Caki2 (cell line): ENCODE results near the gene HIF1A. TPM values are rescaled to one million over a fixed set of nuclear protein-coding genes. Genes with fewer than 3 reads are reported as not detected.
"Not testable (repeated sequence)": the region's sequence is repeated elsewhere in the genome, so short reads cannot be mapped to it uniquely, and the experiment has no call there.

Source experiments
- DNase-seq: peaks from one replicate; pipeline ENCODE4 v3.0.0-alpha.2; 2015; ENCODE audit warnings: low read depth
- in situ Hi-C: cut with HindIII; loops from 2 replicates; pipeline ENCODE4 v1.10.0; 2016; ENCODE audit warnings: low sequenced_read_pairs, low pct_unique_long_range_greater_than_20kb, mixed read lengths
- total RNA-seq: library from RNA; depleted of rRNA; stranded (reverse); fragments of >200 nt; shearing (Covaris generic); gene quantifications from 2 replicates; pipeline ENCODE4 v1.2.3, GENCODE V29; 2014; ENCODE audit warnings: low replicate concordance; rRNA removed

The HIF1A gene
- total RNA-seq: 57.5 and 76.9 TPM in 2 replicates

DNA sequence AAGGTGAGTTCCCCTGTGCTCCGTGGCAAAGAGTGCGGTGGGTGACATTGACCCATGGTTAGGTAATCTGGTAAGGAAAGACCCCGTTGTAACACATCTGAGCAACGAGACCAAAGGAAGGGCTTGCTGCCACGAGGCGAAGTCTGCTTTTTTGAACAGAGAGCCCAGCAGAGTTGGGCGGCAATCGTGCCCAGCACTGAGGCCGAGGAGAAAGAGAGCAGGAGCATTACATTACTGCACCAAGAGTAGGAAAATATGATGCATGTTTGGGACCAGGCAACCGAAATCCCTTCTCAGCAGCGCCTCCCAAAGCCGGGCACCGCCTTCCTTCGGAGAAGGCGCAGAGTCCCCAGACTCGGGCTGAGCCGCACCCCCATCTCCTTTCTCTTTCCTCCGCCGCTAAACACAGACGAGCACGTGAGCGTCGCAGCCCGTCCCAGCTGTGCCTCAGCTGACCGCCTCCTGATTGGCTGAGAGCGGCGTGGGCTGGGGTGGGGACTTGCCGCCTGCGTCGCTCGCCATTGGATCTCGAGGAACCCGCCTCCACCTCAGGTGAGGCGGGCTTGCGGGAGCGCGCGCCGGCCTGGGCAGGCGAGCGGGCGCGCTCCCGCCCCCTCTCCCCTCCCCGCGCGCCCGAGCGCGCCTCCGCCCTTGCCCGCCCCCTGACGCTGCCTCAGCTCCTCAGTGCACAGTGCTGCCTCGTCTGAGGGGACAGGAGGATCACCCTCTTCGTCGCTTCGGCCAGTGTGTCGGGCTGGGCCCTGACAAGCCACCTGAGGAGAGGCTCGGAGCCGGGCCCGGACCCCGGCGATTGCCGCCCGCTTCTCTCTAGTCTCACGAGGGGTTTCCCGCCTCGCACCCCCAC lies at the start of gene HIF1A:
Gene HIF1A, plus strand, starts transcription at position 684 of the 865 bp plus-strand sequence. CDS start 292 bp downstream, outside the sequence.
- peak; percentile 96 for DNase-seq
- in situ Hi-C loops: no loop called here

DNA sequence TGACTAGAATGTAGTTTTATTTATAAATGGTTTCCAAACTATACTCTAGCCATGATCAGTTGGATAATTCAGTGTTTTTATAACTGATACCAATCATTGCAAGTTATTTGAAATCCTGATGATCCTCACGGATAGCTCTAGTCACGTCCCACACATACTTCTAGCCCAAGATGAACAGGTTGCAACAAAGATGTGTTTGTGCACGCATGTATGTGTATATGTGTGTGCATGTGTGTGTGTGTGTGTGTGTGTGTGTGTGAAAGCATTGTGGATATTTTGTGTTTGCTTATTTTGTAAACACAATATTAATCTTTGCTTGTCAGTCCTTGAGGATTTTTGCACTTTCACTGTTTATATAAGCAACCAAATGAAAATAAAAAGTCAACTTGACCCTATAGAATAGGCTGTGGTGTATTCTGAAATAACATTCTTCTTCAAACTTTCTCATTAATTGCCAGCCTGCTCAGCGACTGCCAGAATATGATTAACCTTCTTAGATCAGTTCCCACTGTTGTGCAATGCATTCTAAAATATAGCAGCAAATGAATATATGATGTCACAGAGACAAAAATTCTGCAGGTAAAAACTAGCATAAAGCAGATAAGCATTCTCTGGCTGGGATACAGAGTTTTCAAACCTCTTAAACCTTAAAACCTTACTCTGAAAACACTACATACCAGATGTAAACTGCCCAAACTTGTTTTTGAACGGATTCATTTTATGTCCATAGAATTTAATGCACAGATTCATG lies 48.8 kb upstream of the HIF1A start:
- DNase-seq: no peak
- in situ Hi-C loops: no loop called here

DNA sequence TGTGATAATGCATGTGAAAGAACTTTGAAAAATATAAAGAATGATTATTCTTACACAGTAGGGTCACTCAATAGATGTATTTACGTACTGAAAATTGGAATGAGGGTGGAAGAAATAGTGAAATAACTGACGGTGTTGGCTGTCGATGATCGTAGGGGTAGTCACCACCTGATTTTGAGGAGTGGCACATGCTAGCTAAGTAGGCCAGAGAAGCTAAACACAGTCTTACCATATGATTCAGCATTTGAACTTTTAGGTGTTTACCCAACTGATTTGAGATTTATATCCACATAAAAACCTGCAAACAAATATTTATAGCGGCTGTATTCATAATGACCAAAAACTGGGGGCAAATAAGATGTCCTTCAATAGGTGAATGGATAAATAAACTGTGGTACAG lies 47.6 kb upstream of the HIF1A start:
- in situ Hi-C loops: no loop called here

DNA sequence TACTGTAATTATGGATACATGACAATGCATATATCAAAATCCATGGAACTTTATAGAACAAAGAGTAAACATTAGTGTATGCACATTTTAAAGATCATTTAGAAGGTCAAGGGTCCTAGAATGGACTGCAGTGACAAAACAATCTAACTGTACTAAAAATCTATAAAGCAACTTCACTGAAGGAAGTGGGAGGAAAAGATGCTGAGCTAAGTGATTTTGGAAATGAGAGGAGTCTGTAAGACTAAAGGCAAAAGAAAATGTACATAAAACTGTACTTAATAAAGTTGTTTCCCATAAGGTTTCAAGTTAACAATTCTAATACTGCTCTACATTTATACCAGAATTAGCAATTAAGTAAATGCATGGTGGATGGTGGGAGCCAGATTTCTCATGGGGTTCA lies 46.9 kb upstream of the HIF1A start:
- in situ Hi-C loops: no loop called here
- DNase-seq: no peak

More for the DNA sequence above, 47.6 kb upstream of the HIF1A start:
- DNase-seq: no peak

DNA sequence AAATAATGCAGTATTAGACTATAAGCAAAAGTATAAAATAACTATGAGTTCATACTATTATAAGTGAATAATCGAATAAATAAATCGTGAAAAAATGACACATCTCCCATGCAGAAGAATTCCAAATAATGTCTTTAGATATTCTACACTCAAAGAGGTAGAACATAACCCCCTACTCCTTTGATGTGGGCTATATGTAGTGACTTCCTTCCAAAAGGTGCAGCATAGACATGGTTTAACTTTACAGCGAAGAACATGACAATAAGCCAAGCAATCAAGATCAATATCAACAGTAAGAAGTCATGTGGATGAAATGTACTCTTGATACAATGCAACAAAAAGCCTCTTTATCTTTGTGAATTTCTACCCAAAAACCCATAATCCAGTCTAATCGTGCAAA lies 46.0 kb upstream of the HIF1A start:
- in situ Hi-C loops: no loop called here
- DNase-seq: no peak

DNA sequence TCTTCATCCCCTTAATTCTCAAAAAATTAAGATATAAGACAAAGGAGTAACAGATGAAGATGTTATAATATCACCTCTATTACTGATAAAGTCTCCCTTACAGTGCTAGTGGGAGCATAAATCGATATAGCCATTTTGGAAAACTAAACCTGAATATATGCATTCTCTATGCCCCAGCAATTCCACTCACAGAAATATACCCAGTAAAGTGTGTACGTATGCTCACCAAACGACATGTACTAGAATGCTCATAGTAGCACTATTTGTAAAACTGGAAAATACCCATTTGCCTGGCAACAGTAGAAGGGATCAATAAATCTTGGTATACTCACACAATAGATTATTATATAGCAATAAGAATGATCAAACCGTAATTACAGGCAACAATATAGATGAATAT lies 44.0 kb upstream of the HIF1A start:
- in situ Hi-C loops: no loop called here
- no peak for DNase-seq

DNA sequence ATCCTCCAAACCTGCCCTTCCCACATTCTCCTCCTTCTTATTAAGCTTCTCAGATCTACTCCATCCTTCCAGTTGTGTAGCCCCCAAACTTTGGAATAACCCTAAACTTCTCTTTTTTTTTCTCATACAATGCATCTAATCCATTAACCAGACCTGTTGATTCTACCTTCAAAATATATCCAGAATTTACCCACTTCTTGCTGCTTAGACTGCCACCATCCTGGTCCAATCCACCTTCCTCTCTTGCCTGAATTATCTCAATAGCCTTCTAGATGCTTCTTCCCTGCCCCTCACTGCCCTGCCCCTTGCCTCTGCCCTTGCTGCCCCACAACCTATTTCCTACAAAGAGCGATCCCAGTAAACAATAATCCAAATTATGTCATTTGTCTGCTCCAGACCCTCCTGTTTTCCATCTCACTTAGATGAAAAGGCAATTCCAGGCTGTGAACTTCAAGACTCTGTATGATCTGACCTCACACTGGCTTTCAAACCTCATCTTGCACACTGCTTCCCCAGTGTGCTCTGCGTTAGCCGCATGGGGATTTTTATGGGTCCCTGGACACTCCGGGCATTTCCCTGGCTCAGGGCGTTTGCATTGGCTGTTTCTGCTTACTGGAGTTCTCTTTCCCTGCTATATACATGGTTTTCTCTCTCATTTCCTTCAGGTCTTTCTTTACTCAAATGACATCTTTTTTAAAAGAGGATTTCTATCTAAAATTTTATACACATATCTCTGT lies 42.6 kb upstream of the HIF1A start:
- no peak for DNase-seq
- in situ Hi-C loops: no loop called here

DNA sequence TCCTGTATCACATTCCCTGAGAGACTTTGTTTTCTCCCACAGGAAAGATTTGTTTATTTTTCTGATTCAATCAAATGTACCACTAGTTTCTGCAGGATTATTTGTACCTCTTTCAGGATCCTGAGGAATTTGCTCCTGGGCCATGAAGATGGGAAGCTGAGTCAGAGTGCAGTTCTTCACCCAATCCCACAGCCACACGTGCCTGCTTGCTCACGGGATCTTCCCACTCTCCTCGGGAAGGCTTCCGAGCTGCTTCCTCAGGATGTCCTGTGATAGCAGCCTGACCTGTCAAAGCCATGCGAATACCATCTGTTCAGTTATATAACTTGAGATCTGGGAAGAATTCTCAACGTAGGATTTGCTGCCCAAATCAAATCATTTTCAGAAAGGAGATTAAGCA lies 41.8 kb upstream of the HIF1A start:
- in situ Hi-C loops: no loop called here
- no peak for DNase-seq

DNA sequence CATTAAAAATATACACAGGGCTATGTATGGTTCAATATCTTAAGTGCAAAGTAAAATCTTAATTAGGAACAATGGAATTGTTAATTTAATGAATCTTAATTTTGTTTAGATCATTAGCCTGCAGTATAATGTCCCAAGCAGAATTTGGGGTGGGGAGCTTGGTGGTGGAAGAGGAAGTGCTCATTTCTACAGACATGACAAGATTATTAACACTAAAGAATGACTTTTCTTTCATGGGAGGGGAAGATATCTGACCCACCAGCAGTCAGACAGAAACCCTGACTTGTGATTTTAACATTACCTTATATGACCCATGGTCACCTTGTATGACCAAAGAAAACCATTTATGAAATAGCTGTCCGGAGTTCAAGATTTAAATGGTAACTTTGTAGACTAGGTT lies 41.3 kb upstream of the HIF1A start:
- no peak for DNase-seq
- in situ Hi-C loops: no loop called here

DNA sequence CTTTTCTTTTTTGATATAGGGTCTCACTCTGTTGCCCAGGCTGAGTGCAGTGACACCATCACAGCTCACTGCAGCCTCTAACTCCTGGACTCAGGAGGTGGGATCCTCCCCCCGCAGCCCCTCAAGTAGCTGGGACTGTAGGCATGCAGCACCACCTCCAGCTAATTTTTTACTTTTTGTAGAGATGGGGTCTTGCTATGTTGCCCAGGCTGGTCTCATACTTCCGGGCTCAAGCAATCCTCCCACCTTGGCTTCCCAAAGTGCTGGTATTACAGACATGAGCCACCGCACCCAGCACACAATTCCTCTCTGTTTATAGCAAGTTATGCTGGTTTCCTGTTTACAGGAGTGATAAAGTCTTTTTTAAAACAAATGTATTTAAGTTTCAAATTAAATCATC lies 39.5 kb upstream of the HIF1A start:
- in situ Hi-C loops: no loop called here
- no peak for DNase-seq

DNA sequence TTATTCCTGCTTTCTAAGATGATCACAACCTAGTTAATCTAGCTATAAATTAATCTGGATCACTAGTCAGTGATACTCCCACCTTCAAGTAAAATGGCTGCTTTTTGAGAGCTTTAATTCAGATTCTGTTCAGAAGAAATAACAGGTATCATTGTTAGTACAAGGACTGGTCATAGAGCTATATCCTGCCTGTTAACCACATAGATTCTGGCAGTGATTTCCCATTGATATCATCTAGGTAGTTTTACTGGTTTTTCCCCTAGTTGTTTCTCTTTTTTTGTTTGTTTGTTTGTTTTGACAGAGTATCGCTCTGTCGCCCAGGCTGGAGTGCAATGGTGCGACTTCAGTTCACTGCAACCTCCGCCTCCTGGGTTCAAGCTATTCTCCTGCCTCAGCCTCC lies 39.0 kb upstream of the HIF1A start:
- DNase-seq: no peak
- in situ Hi-C loops: no loop called here

DNA sequence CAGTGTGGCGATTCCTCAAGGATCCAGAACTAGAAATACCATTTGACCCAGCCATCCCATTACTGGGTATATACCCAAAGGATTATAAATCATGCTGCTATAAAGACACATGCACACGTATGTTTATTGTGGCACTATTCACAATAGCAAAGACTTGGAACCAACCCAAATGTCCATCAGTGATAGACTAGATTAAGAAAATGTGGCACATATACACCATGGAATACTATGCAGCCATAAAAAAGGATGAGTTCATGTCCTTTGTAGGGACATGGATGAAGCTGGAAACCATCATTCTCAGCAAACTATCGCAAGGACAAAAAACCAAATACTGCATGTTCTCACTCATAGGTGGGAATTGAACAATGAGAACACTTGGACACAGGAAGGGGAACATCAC lies 37.2 kb upstream of the HIF1A start:
- DNase-seq, in situ Hi-C loops: not testable (repeated sequence)

DNA sequence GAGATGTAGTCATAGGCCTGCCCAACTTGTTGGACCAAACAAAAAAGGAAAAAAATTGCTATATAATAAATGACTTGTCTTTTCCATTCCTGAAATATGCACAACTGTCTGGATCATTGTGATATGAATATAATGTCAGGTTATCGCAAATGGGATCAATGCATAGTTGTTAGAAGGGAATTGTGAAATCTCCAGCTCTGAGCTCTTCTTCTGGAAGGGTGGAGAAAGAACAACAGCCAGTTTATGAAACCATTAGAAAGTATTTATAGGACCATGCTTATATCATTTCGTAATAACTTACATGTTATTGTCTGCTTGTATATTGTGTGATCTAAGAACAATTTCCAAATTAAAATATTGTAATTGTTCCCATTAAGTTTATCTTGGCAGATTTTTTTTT lies 35.7 kb upstream of the HIF1A start:
- DNase-seq: no peak
- in situ Hi-C loops: no loop called here

DNA sequence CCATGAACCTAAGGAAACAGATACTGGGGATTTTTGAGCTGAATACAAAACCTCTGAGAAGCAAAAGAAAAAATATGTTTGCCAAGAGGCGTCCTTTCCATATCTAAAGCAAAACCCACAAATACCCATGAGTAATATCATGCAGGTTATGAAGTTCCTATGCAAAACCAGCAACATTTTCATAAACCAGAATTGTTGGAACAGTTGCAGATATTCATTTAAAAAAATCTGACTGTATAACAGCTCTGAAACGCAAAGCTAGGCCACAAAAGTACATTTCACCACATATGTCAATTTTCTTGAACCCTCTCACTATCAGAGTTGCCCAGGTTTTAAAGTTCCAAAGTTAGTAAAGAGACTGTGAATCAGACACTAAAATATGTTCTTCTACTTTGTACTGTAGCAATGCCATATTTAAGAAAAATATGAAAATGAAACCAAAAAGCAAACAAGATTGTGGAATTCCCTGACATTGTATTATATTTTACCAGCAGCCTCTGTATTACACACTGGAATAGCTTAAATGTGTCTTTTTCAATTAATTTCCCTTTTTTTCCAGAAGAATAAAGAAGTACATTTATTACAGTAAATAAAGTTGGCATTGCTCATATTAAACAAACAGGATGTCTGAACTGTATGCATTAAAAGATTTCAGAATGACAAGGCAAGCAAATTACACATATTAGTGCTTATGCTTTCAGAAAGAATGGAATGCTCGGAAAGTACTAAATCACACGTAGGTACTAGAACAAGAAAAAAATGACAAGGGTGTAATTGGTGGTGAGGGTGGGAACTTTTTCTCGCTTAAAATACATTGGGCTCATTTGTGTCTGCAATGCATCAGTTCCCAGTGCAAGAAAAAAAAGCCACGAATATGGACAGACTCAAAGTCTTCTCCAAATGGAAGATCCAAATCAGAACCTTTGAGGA lies 33.6 kb upstream of the HIF1A start:
- DNase-seq: no peak
- in situ Hi-C loops: no loop called here

DNA sequence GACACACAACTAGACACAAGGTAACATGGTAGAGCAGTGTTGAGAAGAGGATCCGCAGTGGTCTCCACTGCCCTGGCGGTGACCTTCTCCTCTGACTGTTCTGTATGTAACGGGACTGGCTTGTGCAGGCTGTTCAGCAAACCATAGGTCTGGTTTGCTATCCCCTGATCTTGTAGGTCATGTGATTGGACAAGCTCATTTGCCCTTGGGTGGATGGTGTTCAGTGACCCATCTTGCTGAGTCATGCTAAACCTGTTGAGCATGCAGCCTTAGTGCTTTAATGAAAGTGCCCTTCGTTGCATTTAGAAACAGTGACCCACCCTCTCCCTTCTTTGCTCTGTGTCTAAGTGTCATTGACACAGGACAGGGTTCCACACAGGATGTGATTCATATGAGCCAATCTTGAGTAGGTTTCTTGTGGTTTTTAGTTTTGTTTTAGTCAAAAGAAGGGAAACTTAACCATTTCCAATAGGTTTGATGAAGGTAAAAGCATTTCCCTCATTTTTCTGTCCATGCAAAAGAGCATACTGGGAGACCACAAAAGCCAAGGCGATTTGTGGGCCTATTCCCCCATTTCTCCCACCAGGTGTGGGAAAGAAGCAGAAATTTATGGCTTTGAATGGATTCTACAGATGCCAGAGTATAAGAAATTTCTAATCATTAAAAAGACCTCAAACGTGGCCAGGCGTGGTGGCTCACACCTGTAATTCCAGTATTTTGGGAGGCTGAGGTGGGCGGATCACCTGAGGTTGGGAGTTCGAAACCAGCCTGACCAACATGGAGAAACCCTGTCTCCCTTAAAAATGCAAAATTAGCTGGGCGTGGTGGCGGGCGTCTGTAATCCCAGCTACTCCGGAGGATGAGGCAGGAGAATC lies 32.6 kb upstream of the HIF1A start:
- in situ Hi-C loops: no loop called here

DNA sequence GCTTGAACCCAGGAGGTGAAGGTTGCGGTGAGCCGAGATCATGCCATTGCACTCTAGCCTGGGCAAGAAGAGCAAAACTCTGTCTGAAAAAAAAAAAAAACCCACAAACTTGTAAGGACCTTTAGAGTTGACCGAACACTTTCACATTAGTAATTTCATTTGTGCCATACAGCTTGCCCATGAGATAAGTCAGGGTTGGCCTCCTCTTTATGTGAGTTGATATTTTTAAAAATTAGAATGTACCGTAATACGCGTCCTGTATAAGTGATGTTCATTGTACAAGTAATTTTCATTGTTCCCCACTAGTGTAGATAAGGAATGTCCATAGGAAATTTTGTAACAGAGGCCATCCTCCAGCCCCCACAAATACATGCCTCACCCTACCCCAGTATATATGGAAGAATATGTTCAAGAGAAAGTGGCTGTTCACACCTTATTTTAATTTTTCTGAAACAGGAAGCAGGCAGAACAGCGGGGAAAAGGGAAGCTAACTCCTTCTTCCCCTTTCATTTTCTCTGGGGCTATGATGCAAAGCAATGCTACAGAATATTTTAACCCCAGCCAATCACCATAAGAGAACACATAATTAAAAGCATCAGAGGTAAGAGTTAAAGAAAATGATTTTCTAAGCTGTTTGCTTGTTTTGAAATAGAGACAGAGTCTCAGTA lies 31.9 kb upstream of the HIF1A start:
- in situ Hi-C loops: no loop called here
- no peak for DNase-seq

More for the DNA sequence above, 32.6 kb upstream of the HIF1A start:
- DNase-seq: peak; percentile 82
